ENCODE measurements around the gene RPUSD1.
A peak's percentile ranks its signal among the peaks of the same experiment; 100 is the strongest.

Gene RPUSD1

GRCh38 chr16:798666-799065 is 10.5 kb upstream of the RPUSD1 start:
- DNase-seq (ENCODE audit: low read depth): no peak

GRCh38 chr16:797686-798085 is 9.5 kb upstream of the RPUSD1 start:
- no peak for DNase-seq (ENCODE audit: low read depth)

GRCh38 chr16:797120-797420 is 8.9 kb upstream of the RPUSD1 start:
- DNase-seq (ENCODE audit: low read depth): no peak

GRCh38 chr16:796296-797119 is 8.3 kb upstream of the RPUSD1 start:
- no peak for DNase-seq (ENCODE audit: low read depth)

GRCh38 chr16:795580-796229 is 7.5 kb upstream of the RPUSD1 start:
- no peak for DNase-seq (ENCODE audit: low read depth)

- no peak for DNase-seq (ENCODE audit: low read depth)
Measured at GRCh38 chr16:794853-795466, 6.8 kb upstream of the RPUSD1 start.

GRCh38 chr16:794091-794822 is 6.1 kb upstream of the RPUSD1 start:
- no peak for DNase-seq (ENCODE audit: low read depth)

GRCh38 chr16:793414-793813 is 5.2 kb upstream of the RPUSD1 start:
- no peak for DNase-seq (ENCODE audit: low read depth)

GRCh38 chr16:792221-792995 is 4.2 kb upstream of the RPUSD1 start:
- no peak for DNase-seq (ENCODE audit: low read depth)

- no peak for DNase-seq (ENCODE audit: low read depth)
Measured at GRCh38 chr16:791131-791530, 3.0 kb upstream of the RPUSD1 start.

GRCh38 chr16:790086-790485 is 1.9 kb upstream of the RPUSD1 start:
- no peak for DNase-seq (ENCODE audit: low read depth)

GRCh38 chr16:789191-789850 is 1.1 kb upstream of the RPUSD1 start:
- no peak for DNase-seq (ENCODE audit: low read depth)

- peak; percentile 13 for DNase-seq (ENCODE audit: low read depth)
Measured at GRCh38 chr16:788399-789126, 382 bp upstream of the RPUSD1 start, which contains the start of gene CHTF18. TSS of gene CHTF18 (plus strand) at chr16:788620. CDS start at chr16:788685, 65 bp downstream.

GRCh38 chr16:787321-787966 is 737 bp downstream of the RPUSD1 start:
- DNase-seq (ENCODE audit: low read depth): no peak

- DNase-seq (ENCODE audit: low read depth): no peak
Measured at GRCh38 chr16:785563-786535, 2.3 kb downstream of the RPUSD1 start.

GRCh38 chr16:784431-784830 is 3.8 kb downstream of the RPUSD1 start:
- no peak for DNase-seq (ENCODE audit: low read depth)

GRCh38 chr16:783404-784161 is 4.6 kb downstream of the RPUSD1 start:
- DNase-seq (ENCODE audit: low read depth): no peak

GRCh38 chr16:782766-783403 is 5.3 kb downstream of the RPUSD1 start:
- no peak for DNase-seq (ENCODE audit: low read depth)
